HG03460 (cell line): Measurements from ENCODE around the gene SKIL.

ENCODE experiments used
- ATAC-seq: cut with Tn5 transposase; IDR thresholded peaks from one replicate; pipeline ENCODE4 v1.9.1; 2021; ENCODE audit not compliant: unreplicated experiment

Gene SKIL

GRCh38 chr3:170386468-170386867 lies 29.0 kb downstream of the SKIL start:
- ATAC-seq, result no peak

DNA sequence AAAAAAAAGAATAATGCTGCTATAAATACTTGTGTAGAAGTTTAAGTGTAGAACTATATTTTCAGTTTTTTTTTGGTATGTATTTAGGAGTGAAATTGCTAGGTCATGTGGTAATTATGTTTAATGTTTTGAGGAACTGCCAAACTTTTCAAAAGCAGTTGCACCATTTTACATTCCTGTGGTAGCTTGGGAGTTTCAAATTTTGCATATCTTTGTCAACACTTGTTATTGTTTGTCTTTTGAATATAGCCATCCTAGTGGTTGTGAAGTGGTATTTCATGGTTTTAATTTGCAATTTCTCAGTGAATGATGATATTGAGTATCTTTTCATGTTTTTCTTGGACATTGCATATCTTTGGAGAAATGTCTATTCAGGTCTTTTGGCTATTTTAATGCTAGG lies 30.4 kb downstream of the SKIL start:
- no peak for ATAC-seq

- no peak for ATAC-seq
These were observed 33.6 kb downstream of the SKIL start for GRCh38 chr3:170391108-170391507.

- ATAC-seq, result no peak
These were observed 40.2 kb downstream of the SKIL start for GRCh38 chr3:170397685-170398084.

DNA sequence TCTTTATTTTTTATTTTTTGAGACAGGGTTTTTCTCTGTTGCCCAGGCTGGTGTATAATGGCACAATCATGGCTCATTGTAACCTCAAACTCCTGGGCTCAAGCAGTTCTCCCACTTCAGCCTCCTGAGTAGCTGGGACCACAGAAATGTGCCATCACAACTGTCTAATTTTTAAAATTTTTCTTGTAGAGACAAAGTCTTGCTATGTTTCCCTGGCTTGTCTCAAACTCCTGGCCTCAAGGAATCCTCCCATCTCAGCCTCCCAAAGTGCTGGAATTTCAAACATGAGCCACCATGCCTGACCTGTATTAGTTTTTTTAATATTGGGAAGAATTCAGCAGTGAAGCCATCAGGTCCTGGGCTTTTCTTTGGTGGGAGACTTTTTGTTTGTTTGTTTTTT lies 47.6 kb downstream of the SKIL start:
- no peak for ATAC-seq

DNA sequence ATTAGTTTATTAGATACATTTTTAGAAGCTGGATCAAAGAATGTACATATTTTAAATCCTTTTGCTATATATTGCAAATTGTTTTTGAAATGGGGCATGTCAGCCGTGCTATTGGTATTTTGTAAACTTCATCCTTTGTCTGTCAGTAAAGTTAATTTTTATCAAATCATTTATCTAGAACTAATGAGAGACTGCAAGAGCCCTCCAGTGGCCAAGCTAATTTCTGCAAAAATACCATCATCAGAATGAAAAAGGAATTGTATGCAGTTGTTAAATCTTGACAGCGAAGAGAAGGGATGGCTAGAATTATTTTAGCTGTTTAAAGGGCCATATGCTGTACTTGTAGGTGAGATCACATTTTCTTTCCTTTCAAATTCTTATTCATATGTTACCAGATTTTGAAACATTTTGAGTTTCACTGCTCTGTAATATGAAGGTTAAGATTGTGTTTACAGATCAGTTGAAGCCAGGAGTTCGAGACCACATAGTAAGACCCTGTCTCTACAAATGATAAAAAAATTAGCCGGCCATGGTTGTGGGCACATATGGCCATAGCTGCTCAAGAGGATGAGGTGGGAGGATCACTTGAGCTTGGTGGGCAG lies 53.0 kb downstream of the SKIL start:
- no peak for ATAC-seq

GRCh38 chr3:170413291-170413690 lies 55.8 kb downstream of the SKIL start:
- ATAC-seq, result no peak

GRCh38 chr3:170414202-170414663 lies 56.7 kb downstream of the SKIL start:
- ATAC-seq, result no peak

- ATAC-seq, result no peak
These were observed 59.6 kb downstream of the SKIL start for GRCh38 chr3:170417090-170417489.

DNA sequence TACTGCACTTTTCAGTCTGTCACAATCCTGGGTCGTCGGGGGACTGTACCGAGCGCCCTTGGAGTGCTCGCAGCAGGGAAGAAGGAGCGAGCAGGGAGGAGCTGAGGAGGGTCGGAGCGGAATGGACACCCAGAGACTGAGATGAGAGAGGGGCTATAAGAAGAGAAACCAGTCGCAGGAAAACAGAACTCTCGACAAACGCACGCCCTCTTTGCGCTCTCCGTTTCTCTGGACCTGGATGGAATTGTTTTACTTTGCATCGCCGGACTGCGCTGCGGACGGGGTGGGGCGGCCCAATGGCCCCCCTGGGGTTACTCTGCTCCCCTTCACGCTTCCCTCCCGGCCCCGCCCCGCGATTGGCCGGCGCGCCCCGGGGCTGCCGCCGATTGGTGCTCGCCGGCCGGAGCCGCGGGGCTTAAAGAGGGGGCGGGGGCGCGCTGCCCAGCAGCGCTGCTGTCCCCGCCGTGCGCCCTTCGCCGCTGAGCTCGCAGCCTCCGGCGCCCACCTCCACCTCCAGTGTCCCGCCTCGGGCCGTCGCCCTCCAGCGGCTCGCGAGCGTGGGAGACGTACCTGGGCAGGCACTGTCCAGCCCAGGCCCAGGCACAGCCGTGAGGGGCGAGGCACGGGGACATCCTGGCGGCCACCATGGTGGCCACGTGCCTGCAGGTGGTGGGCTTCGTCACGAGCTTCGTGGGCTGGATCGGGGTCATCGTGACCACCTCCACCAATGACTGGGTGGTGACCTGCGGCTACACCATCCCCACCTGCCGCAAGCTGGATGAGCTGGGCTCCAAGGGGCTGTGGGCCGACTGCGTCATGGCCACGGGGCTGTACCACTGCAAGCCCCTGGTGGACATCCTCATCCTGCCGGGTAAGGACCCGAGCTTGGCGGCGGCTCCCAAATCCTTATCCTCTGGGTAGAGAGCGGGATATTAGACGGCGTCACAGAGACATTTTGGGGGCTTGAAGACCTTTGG lies 61.2 kb downstream of the SKIL start, which contains the start of gene CLDN11:
CLDN11 (plus strand) TSS at position 447 of the 977 bp plus-strand sequence; CDS start at position 646, 199 bp downstream.
- no peak for ATAC-seq

DNA sequence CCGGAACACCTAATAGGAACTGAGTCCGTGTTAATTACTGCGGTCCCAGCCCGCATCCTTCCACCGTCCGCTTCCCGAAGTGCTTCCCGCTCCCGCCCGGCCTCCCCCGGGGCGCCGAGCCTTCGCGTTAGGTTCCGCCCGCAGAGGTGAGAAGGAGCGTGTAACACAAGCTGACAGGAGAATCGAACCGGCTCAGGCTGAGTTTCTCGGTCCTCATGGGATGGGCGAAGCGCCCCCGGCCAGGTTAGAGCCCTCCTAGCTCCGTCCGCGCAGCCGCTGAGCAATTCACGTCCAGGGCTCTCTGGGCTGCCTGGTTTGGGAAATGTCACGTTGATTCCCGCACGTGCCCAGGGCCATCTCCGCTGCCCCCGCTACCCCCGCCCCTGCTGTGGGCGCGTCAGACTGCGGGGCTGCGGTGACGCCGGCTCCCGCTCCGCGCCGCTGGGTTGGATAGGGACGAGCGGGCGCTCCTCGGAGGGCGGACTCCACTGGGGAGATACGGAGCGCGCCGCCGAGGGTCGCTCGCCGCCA lies 62.1 kb downstream of the SKIL start:
- ATAC-seq, result no peak

GRCh38 chr3:170420307-170420821 lies 62.8 kb downstream of the SKIL start:
- ATAC-seq, result no peak

- no peak for ATAC-seq
These were observed 63.7 kb downstream of the SKIL start for GRCh38 chr3:170421111-170421641.

DNA sequence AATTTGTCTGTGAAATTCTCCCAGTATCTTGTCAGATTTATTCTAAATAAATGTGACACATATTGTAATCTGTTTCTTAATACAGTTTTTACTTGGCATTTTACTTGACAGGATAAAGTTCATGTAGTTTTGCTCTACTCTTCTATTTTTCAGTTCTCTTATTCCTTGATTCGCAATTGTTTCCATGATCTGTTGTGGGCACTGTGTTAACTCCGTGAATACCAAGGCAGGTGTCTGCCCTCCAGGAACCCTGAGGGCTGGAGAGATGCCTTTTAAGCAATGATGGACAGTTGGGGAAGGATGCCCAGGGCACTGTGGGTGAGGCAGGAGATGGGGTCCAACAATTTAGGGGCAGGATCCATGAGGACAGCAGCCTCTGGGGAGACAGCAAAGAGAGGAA lies 64.2 kb downstream of the SKIL start:
- no peak for ATAC-seq

- ATAC-seq, result no peak
These were observed 65.6 kb downstream of the SKIL start for GRCh38 chr3:170423001-170423615.

DNA sequence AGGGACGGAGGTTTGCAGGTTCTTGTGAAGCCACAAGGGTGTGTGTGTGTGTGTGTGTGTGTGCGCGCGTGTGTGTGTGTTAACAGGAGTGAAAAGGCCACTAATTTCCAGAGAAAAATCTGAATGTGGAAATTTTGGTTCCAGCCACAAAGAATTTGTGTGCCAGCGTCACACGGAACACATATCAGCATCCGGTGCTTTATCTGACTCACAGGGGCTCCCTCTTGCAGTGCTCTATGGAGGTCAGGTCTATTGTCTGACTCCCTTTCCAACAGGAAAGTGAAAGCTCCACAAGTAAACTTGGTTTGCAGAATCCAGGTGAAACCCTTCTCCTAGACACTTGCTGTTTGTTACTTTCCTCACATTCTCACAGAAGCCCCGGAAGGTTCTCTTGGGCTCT lies 67.4 kb downstream of the SKIL start:
- ATAC-seq, result no peak

DNA sequence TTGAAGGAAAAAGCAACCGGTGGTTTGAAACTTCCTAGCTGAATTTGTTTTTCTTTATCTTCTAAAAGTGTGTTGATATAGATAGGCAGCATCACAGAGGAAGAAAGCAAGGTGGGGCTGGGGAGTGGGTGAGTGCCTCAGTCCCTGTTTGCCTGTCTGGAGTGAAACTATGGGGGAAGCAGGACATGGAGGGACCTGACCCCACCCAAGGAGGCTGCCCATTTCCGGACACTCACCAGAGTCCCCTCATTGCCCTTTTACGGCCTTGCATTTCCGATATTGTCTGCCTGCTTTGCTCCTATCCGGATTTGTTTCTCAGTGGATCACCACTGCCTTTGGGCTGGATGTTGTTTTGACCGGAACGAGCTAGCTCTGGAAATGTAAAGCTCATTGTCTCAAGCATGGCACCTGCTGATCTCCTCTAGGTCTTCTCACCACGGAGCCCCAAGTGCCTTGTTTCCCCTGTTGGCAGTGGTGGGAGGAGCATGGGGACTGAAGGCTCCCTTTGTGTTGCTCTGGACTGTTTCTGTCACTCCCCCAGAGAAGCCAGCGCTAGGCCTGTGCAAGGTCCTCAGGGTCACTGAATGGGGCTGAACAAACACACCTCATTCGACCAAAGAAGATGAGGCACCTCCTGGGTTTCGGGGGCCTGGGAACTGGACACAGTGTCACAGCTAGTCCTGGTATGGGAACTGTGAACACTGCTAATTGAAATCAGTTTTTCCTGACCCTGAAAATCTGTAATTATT lies 68.2 kb downstream of the SKIL start:
- no peak for ATAC-seq

DNA sequence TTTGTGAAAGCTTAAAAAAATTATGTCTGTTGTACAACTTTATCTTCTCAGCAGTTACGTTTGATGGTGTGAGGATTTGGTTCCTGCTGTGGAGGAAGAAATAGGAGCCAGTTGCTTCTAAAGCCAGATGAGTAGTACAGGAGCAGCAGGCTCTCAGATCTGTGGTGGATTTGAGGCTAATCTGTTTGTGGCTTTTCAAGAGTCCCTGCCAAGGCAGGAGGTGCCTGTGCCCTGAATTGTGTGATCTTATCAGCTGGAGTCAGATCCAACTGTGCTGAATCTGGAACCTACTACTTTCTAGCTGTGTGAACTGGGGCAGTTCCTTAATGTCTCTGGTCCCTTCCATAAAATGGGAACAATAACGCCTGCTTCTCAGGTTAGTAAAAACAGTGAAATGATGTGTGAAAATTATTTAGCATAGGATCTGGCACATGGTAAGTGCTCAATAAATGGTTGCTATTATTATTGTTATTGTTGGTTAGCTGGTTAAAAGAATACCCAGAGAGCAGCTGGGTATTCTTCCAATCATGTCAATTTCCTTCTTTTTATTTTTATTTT lies 68.8 kb downstream of the SKIL start:
- ATAC-seq, result no peak

- no peak for ATAC-seq
These were observed 70.6 kb downstream of the SKIL start for GRCh38 chr3:170428095-170428494.

DNA sequence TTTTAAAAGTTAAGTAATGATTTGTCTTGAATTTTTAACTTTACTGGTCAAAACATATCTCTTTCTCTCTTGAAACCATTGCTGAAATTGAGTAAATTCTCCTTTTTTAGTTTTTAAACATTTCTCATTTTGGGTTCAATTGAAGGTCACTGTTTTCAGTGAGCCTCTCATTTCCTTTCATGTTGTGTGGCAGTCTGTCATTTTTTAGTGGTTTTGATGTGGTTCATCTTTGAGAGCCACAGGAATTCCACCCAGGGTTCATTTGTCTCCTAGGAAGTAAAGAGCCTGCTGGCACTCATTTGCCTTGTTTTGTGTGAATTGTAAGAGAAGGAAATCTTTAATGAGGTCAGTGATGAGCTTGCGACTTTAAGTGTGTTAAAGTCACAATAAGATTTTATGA lies 71.5 kb downstream of the SKIL start:
- no peak for ATAC-seq
